Panc1 (cell line): Measurements from ENCODE around the gene DLGAP1. TPM values are rescaled to one million over a fixed set of nuclear protein-coding genes. Genes with fewer than 3 reads are reported as not detected.

ENCODE experiments used
- ATAC-seq: fragments of 200-7000 bp; cut with Tn5 transposase; 2 replicates; pipeline ENCODE4 v1.9.1; 2020; ENCODE audit warnings: mild to moderate bottlenecking, moderate library complexity
- BruUV-seq: library from RNA; stranded (reverse); fragments of 400-500 nt; replicated peaks from 2 replicates; lab custom pipeline; 2021; lab: Mats Ljungman, UMichigan
- CTCF ChIA-PET: fragments of 300-600 bp; sonication (Branson Sonifier 250); formaldehyde crosslinking; loops from one replicate; lab custom pipeline; 2022; ENCODE audit warnings: antibody characterized with exemption; lab: Charles Lee
- POLR2A ChIA-PET: fragments of 300-600 bp; sonication (Branson Sonifier 250); formaldehyde crosslinking; loops from one replicate; lab custom pipeline; 2022; ENCODE audit warnings: antibody characterized with exemption; lab: Charles Lee
- DNase-seq: peaks from one replicate; pipeline ENCODE4 v3.0.0-alpha.2; 2010; ENCODE audit warnings: low read depth, low spot score
- H3K27ac ChIP-seq: 2 replicates; pipeline ENCODE4 v1.5.1; 2011; ENCODE audit warnings: mild to moderate bottlenecking, low read length, inconsistent platforms
- H3K27me3 ChIP-seq: fragments of 200-500 bp; sonication (Bioruptor generic); 2 replicates; pipeline ENCODE4 v1.6.0; 2014; ENCODE audit warnings: low read length, inconsistent platforms; ENCODE audit not compliant: control insufficient read depth, insufficient read depth
- H3K36me3 ChIP-seq: fragments of 200-500 bp; sonication (Bioruptor generic); 2 replicates; pipeline ENCODE4 v1.5.1; 2014; ENCODE audit warnings: inconsistent platforms, mild to moderate bottlenecking, low read length, moderate library complexity; ENCODE audit not compliant: control insufficient read depth, insufficient read depth
- H3K4me1 ChIP-seq: 2 replicates; pipeline ENCODE4 v1.5.1; 2011; ENCODE audit warnings: inconsistent platforms, mild to moderate bottlenecking, low read length, moderate library complexity; ENCODE audit not compliant: control insufficient read depth, insufficient read depth
- H3K4me3 ChIP-seq, 2 experiments: 2 replicates each; pipeline ENCODE4 v1.5.1; 2011 to 2012; ENCODE audit warnings: low read depth in 2 of 2, low read length in 2 of 2, mild to moderate bottlenecking in 2 of 2, inconsistent platforms in 1 of 2, moderate library complexity in 1 of 2
- H3K9me3 ChIP-seq: fragments of 200-500 bp; sonication (Bioruptor generic); 2 replicates; pipeline ENCODE4 v1.5.1; 2014; ENCODE audit warnings: low read depth, mild to moderate bottlenecking, inconsistent platforms, low read length, moderate library complexity; ENCODE audit not compliant: control insufficient read depth, insufficient read depth
- CTCF ChIP-seq: fragments of 450-650 bp; IDR thresholded peaks from 2 replicates; pipeline ENCODE4 v1.5.1; 2017; ENCODE audit warnings: mild to moderate bottlenecking
- POLR2AphosphoS5 ChIP-seq: IDR thresholded peaks from 2 replicates; pipeline ENCODE4 v1.6.1; 2012; ENCODE audit warnings: mild to moderate bottlenecking, low read depth, low read length, moderate library complexity
- REST ChIP-seq, 2 experiments: IDR thresholded peaks; 2 replicates each; pipeline ENCODE4 v1.6.1; 2011 to 2012; ENCODE audit warnings: low read depth in 2 of 2, control low read depth in 1 of 2, low read length in 1 of 2, mild to moderate bottlenecking in 1 of 2, moderate library complexity in 1 of 2; ENCODE audit not compliant: insufficient read depth in 1 of 2
- SIN3A ChIP-seq: IDR thresholded peaks from 2 replicates; pipeline ENCODE4 v1.6.1; 2012; ENCODE audit warnings: low read depth, mild to moderate bottlenecking, low read length, moderate library complexity, borderline replicate concordance; ENCODE audit not compliant: insufficient read depth
- TCF7L2 ChIP-seq: IDR thresholded peaks from 2 replicates; pipeline ENCODE4 v1.6.1; 2011; ENCODE audit warnings: mild to moderate bottlenecking, low read depth, low read length, inconsistent platforms
- in situ Hi-C: cut with HindIII; loops from 2 replicates; pipeline ENCODE4 v1.10.0; 2016; ENCODE audit warnings: low sequenced_read_pairs, low pct_unique_long_range_greater_than_20kb
- intact Hi-C: fragments of 100-400 bp; cut with micrococcal nuclease; formaldehyde crosslinking; loops from one replicate; pipeline ENCODE4 v1.10.0; 2022; ENCODE audit not compliant: unreplicated experiment
- total RNA-seq: library from RNA; stranded (reverse); gene quantifications from one replicate; pipeline ENCODE4 v1.2.1, GENCODE V29; 2021; ENCODE audit not compliant: unreplicated experiment

The DLGAP1 gene
- total RNA-seq, 1 experiment from 2014 or later = 1.8 TPM

DNA sequence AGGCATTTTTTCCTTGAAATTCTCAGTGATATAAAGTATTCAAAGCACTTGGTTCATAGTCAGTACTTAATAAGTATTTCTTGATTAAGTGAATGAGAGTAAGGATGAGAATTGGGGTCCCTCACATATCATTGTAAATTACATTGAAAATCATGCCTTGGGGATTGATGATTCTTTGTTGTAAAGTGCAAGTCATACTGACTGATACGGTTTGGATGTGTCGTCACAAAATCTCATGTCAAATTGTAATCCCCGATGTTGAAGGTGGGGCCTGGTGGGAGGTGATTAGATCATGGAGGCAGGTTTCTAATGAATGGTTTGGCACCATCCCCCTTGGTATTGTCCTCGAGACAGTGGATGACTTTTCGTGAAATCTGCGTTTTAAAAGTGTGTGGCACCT, 385.9 kb downstream of the DLGAP1 start:
- BruUV-seq = no TSS peak
- POLR2A ChIA-PET = no interaction called here

GRCh38 chr18:4068552-4069158, 386.5 kb downstream of the DLGAP1 start:
- Histone ChIP-seq H3K36me3 (no peaks in the 10 kb centered on the region), H3K9me3 (no peaks in the 10 kb centered on the region), H3K4me1 (no peaks in the 10 kb centered on the region), H3K27ac (no peak overlapping the region), H3K4me3 (no peak overlapping the region), H3K27me3 (no peaks in the 10 kb centered on the region)
- ChIA-PET POLR2A (no interaction called here), CTCF (interaction anchor here (1.3 kb wide), 1 partner anchor 297 kb away, joined by 3 read pairs; no protein-coding TSS in a partner anchor)
- BruUV-seq = no TSS peak
- TF ChIP-seq CTCF = peak; percentile 84
- TF ChIP-seq TCF7L2 = no peak
- TF ChIP-seq REST (IDR thresholded peaks at IDR 0.05; ENCODE audit: insufficient read depth in 1 of 2, low read depth in 2 of 2, low read length in 1 of 2) = no peak
- ATAC-seq (peak; percentile 63; the same call in 1 of the 2 replicates), DNase-seq (peak; percentile 15)
- intact Hi-C loops (no loop called here), in situ Hi-C loops (no loop called here)

More for the DNA sequence above, 385.9 kb downstream of the DLGAP1 start:
- DNase-seq (no peak), ATAC-seq (no peak)
- Histone ChIP-seq H3K9me3 (no peaks in the 10 kb centered on the region), H3K4me3 (no peak overlapping the region), H3K27me3 (no peaks in the 10 kb centered on the region; the same call in 1 of the 2 replicates), H3K4me1 (no peaks in the 10 kb centered on the region), H3K36me3 (no peaks in the 10 kb centered on the region), H3K27ac (no peak overlapping the region)
- no peak for TF ChIP-seq TCF7L2
- in situ Hi-C loops (no loop called here), intact Hi-C loops (no loop called here)
- CTCF ChIA-PET = interaction anchor here (1.3 kb wide), 1 partner anchor 298 kb away, joined by 3 read pairs; no protein-coding TSS in a partner anchor

DNA sequence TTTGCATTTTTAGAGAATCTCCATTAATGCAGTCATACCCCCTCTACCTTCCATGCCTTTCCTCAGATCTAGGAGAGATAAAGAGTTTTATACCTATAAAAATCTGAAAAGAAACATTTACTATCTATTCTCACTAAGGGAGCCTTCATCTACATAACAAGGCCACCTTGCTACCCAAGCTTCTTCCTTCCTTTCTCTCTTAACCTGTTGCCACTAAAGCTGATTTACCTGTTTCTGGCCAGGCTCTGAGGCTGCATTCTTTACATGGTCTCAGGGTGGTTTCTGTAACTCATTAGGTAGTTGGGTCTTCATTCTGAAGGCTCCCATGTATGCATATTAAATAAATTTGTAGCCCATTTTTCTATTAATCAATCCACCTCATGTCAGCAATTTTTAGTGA, 391.6 kb downstream of the DLGAP1 start:
- TF ChIP-seq TCF7L2 = no peak
- no peak for TF ChIP-seq CTCF
- TF ChIP-seq SIN3A = no peak
- no peak for TF ChIP-seq POLR2AphosphoS5
- TF ChIP-seq REST (IDR thresholded peaks at IDR 0.05; ENCODE audit: insufficient read depth in 1 of 2, low read depth in 2 of 2, low read length in 1 of 2) = no peak
- Histone ChIP-seq H3K36me3 (no peaks in the 10 kb centered on the region), H3K27me3 (no peaks in the 10 kb centered on the region), H3K27ac (no peak overlapping the region), H3K9me3 (peaks cover 15% of the 10 kb centered on the region; the same call in 1 of the 2 replicates), H3K4me1 (no peaks in the 10 kb centered on the region), H3K4me3 (no peak overlapping the region)
- ATAC-seq = no peak
- no TSS peak for BruUV-seq
- POLR2A ChIA-PET = no interaction called here
- no peak for DNase-seq
- CTCF ChIA-PET = no interaction called here
- in situ Hi-C loops = no loop called here
- intact Hi-C loops = no loop called here
